GM23248 (cell line): ENCODE measurements around the gene KCND3. TPM values are rescaled to one million over a fixed set of nuclear protein-coding genes. Genes with fewer than 3 reads are reported as not detected.

ENCODE experiments used
- DNase-seq: peaks from one replicate; pipeline ENCODE4 v3.0.0-alpha.2; 2015
- H2AFZ ChIP-seq: fragments of 200-600 bp; sonication (generic); 2 replicates; pipeline ENCODE4 v1.6.1; 2016; ENCODE audit warnings: antibody characterized with exemption
- H3F3A ChIP-seq: fragments of 200-600 bp; sonication (generic); 2 replicates; pipeline ENCODE4 v1.6.1; 2016; ENCODE audit warnings: mild to moderate bottlenecking, antibody characterized with exemption, mixed run types; ENCODE audit not compliant: insufficient read depth
- H3K27ac ChIP-seq: fragments of 200-600 bp; sonication (generic); 2 replicates; pipeline ENCODE4 v1.5.1; 2016; ENCODE audit warnings: mild to moderate bottlenecking
- H3K27me3 ChIP-seq: fragments of 200-600 bp; sonication (generic); replicated peaks from 2 replicates; pipeline ENCODE4 v1.6.1; 2016; ENCODE audit warnings: mild to moderate bottlenecking; ENCODE audit not compliant: insufficient read depth
- H3K36me3 ChIP-seq: fragments of 200-600 bp; sonication (generic); 2 replicates; pipeline ENCODE4 v1.6.1; 2016; ENCODE audit warnings: low read depth, mild to moderate bottlenecking
- H3K4me1 ChIP-seq: fragments of 200-600 bp; sonication (generic); 2 replicates; pipeline ENCODE4 v1.6.1; 2016; ENCODE audit warnings: mild to moderate bottlenecking; ENCODE audit not compliant: insufficient read depth
- H3K4me2 ChIP-seq: fragments of 200-600 bp; sonication (generic); one replicate; pipeline ENCODE4 v1.6.1; 2016; ENCODE audit warnings: mild to moderate bottlenecking; ENCODE audit not compliant: unreplicated experiment
- H3K4me3 ChIP-seq: fragments of 200-600 bp; sonication (generic); 2 replicates; pipeline ENCODE4 v1.5.1; 2016; ENCODE audit warnings: mild to moderate bottlenecking
- H3K79me2 ChIP-seq: fragments of 200-600 bp; sonication (generic); 2 replicates; pipeline ENCODE4 v1.6.1; 2016; ENCODE audit warnings: mild to moderate bottlenecking; ENCODE audit not compliant: insufficient read depth
- H3K9ac ChIP-seq: fragments of 200-600 bp; sonication (generic); 2 replicates; pipeline ENCODE4 v1.6.1; 2016; ENCODE audit warnings: mild to moderate bottlenecking
- H3K9me2 ChIP-seq: fragments of 200-600 bp; sonication (generic); 2 replicates; pipeline ENCODE4 v1.6.1; 2016; ENCODE audit warnings: mixed run types, mild to moderate bottlenecking, moderate library complexity; ENCODE audit not compliant: insufficient read depth
- H3K9me3 ChIP-seq: fragments of 200-600 bp; sonication (generic); one replicate; pipeline ENCODE4 v1.6.1; 2017; ENCODE audit warnings: low read depth
- H4K20me1 ChIP-seq: fragments of 200-600 bp; sonication (generic); 2 replicates; pipeline ENCODE4 v1.6.0; 2016; ENCODE audit not compliant: insufficient read depth
- EZH2 ChIP-seq: fragments of 200-600 bp; sonication (generic); IDR thresholded peaks from 2 replicates; pipeline ENCODE4 v1.6.1; 2018; ENCODE audit warnings: antibody characterized with exemption, mild to moderate bottlenecking; ENCODE audit not compliant: insufficient read depth, poor library complexity, severe bottlenecking
- EZH2phosphoT487 ChIP-seq: fragments of 200-600 bp; sonication (generic); IDR thresholded peaks from 2 replicates; pipeline ENCODE4 v1.6.1; 2018; ENCODE audit warnings: antibody characterized with exemption, moderate library complexity, mild to moderate bottlenecking, low read depth; ENCODE audit not compliant: insufficient read depth
- WGBS, 2 experiments: methylation state at CpG; one replicate each; pipeline ENCODE4 v1.1.6; 2015 to 2017; ENCODE audit warnings: low lambda C conversion rate in 2 of 2, low coverage in 1 of 2; ENCODE audit errors: missing lambda C conversion rate in 2 of 2; 5-methylcytosine and 5-hydroxymethylcytosine counted together
- in situ Hi-C: fragments of 300-500 bp; cut with MboI; formaldehyde crosslinking; loops from 2 replicates; pipeline ENCODE4 v1.15.0; 2020
- polyA plus RNA-seq: library from polyadenylated mRNA; unstranded; fragments of >200 nt; fragmentation: Nextera tagmentation; extraction: Ambion mirVana; gene quantifications from 2 replicates; pipeline ENCODE4 v1.2.1, GENCODE V29; 2016
- total RNA-seq: library from RNA; depleted of rRNA; stranded (reverse); fragments of >200 nt; shearing (Covaris generic); gene quantifications from 2 replicates; pipeline ENCODE4 v1.2.3, GENCODE V29; 2014

The KCND3 gene
- total and polyA plus RNA-seq, 2 experiments from 2014 or later = 0.08 to 0.22 TPM

GRCh38 chr1:111904478-111905218, 84.8 kb downstream of the KCND3 start:
- in situ Hi-C loops = no loop called here
- WGBS, 2 experiments = 49 to 51% methylated on average over 19 to 20 of the region's 20 CpGs
- H3K9me3 ChIP-seq = no peaks in the 10 kb centered on the region
- no peak overlapping the region for H3K4me3 ChIP-seq
- H3K27ac ChIP-seq = no peak overlapping the region
- H3K9me2 ChIP-seq = no peaks in the 10 kb centered on the region
- no peak overlapping the region for H3K4me2 ChIP-seq
- TF ChIP-seq EZH2 = no peak
- H4K20me1 ChIP-seq = no peaks in the 10 kb centered on the region
- no peaks in the 10 kb centered on the region for H3K36me3 ChIP-seq
- no peaks in the 10 kb centered on the region for H3F3A ChIP-seq
- H3K79me2 ChIP-seq = no peaks in the 10 kb centered on the region
- no peaks in the 10 kb centered on the region for H3K4me1 ChIP-seq
- peak; percentile 7 for DNase-seq
- H3K27me3 ChIP-seq = no peaks in the 10 kb centered on the region; the same call in 1 of the 2 replicates
- no peak overlapping the region for H2AFZ ChIP-seq
- H3K9ac ChIP-seq = no peak overlapping the region

- Histone ChIP-seq H3K4me1 (no peaks in the 10 kb centered on the region), H3K27ac (no peak overlapping the region), H3K79me2 (no peaks in the 10 kb centered on the region), H3K9me3 (no peaks in the 10 kb centered on the region), H3K4me2 (no peak overlapping the region), H3K9ac (no peak overlapping the region), H3K9me2 (no peaks in the 10 kb centered on the region), H3K4me3 (no peak overlapping the region), H4K20me1 (no peaks in the 10 kb centered on the region), H3F3A (no peaks in the 10 kb centered on the region), H2AFZ (no peak overlapping the region), H3K36me3 (no peaks in the 10 kb centered on the region), H3K27me3 (no peaks in the 10 kb centered on the region; the same call in 1 of the 2 replicates)
- TF ChIP-seq EZH2phosphoT487 (no peak), EZH2 (no peak)
- WGBS, 2 experiments = 86% methylated on average over 3 of the region's 3 CpGs
- DNase-seq = no peak
- in situ Hi-C loops = no loop called here
Measured at GRCh38 chr1:111903871-111904449, 85.5 kb downstream of the KCND3 start.

GRCh38 chr1:111903148-111903870, 86.2 kb downstream of the KCND3 start:
- Histone ChIP-seq H3K27ac (no peak overlapping the region), H3K4me2 (no peak overlapping the region), H3K4me3 (no peak overlapping the region), H3K9me2 (no peaks in the 10 kb centered on the region), H3K9ac (no peak overlapping the region), H2AFZ (no peak overlapping the region), H4K20me1 (no peaks in the 10 kb centered on the region), H3K27me3 (no peaks in the 10 kb centered on the region; the same call in 1 of the 2 replicates), H3K9me3 (no peaks in the 10 kb centered on the region), H3F3A (no peaks in the 10 kb centered on the region), H3K36me3 (no peaks in the 10 kb centered on the region), H3K4me1 (no peaks in the 10 kb centered on the region), H3K79me2 (no peaks in the 10 kb centered on the region)
- TF ChIP-seq EZH2phosphoT487 = no peak
- TF ChIP-seq EZH2 = no peak
- in situ Hi-C loops = no loop called here
- 37 to 46% methylated on average over 4 of the region's 4 CpGs for WGBS, 2 experiments
- DNase-seq = no peak

DNA sequence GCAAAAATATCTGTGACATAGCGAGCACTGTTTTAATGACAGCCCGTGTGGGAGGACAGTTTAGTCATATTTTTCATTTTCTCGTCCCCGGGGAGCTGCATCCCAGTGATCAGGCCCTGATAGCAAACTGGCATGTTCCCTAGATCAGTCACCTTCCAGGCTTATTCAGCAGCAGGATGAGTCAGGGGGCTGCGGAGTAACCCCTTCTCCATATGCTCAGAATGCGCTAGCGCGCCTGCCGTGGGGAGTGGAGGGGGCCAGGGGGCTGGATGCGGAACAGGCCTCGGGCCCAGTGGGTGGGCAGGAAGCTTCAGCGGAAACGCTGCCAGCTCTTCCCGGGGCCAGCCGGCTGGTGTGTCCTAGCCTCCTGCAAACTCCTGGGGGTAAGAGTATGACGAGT, 94.0 kb downstream of the KCND3 start:
- peak; percentile 27 for DNase-seq
- no peaks in the 10 kb centered on the region for H3K4me1 ChIP-seq
- WGBS, 2 experiments = 23 to 27% methylated on average over 15 to 16 of the region's 16 CpGs
- H2AFZ ChIP-seq = no peak overlapping the region
- no peaks in the 10 kb centered on the region for H3K9me2 ChIP-seq
- H3K4me2 ChIP-seq = no peak overlapping the region
- in situ Hi-C loops = no loop called here
- no peak overlapping the region for H3K27ac ChIP-seq
- H3K36me3 ChIP-seq = no peaks in the 10 kb centered on the region
- no peaks in the 10 kb centered on the region for H3K9me3 ChIP-seq
- H3K9ac ChIP-seq = no peak overlapping the region
- no peak overlapping the region for H3K4me3 ChIP-seq
- H4K20me1 ChIP-seq = no peaks in the 10 kb centered on the region
- no peaks in the 10 kb centered on the region for H3F3A ChIP-seq
- no peaks in the 10 kb centered on the region for H3K27me3 ChIP-seq
- H3K79me2 ChIP-seq = no peaks in the 10 kb centered on the region
- TF ChIP-seq EZH2 = no peak
- no peak for TF ChIP-seq EZH2phosphoT487
